SK-N-SH (cell line): ENCODE measurements around the gene FSD1.

Experiments
- EP300 ChIP-seq, 2 experiments: IDR thresholded peaks; 2 replicates each; pipeline versions ENCODE4 v1.4.0 to v1.6.1; 2012; ENCODE audit warnings: borderline replicate concordance in 1 of 2, low read depth in 1 of 2, low read length in 1 of 2
- FOXM1 ChIP-seq: IDR thresholded peaks from 2 replicates; pipeline ENCODE4 v1.4.0; 2012; ENCODE audit warnings: low read depth, mild to moderate bottlenecking
- GATA2 ChIP-seq: sonication (generic); formaldehyde crosslinking; IDR thresholded peaks from 2 replicates; pipeline ENCODE4 v1.5.0; 2020; ENCODE audit warnings: mild to moderate bottlenecking, missing genetic modification reagents
- MXI1 ChIP-seq: IDR thresholded peaks from 2 replicates; pipeline ENCODE4 v1.6.1; 2012; ENCODE audit warnings: mild to moderate bottlenecking, low read depth, low read length, improper control_type of control experiment
- NRF1 ChIP-seq: IDR thresholded peaks from 2 replicates; pipeline ENCODE4 v1.6.1; 2012; ENCODE audit warnings: low read depth, mild to moderate bottlenecking, low read length
- RAD21 ChIP-seq: IDR thresholded peaks from 2 replicates; pipeline ENCODE4 v1.6.1; 2012; ENCODE audit warnings: mild to moderate bottlenecking, low read length
- SIN3A ChIP-seq: IDR thresholded peaks from 2 replicates; pipeline ENCODE4 v1.6.1; 2012; ENCODE audit warnings: low read depth, mild to moderate bottlenecking, low read length, moderate library complexity, borderline replicate concordance
- TAF1 ChIP-seq: IDR thresholded peaks from 2 replicates; pipeline ENCODE4 v1.6.1; 2012; ENCODE audit warnings: low read depth, mild to moderate bottlenecking, low read length, moderate library complexity, borderline replicate concordance
- TCF12 ChIP-seq: IDR thresholded peaks from 2 replicates; pipeline ENCODE4 v1.4.0; 2012
- YY1 ChIP-seq: IDR thresholded peaks from 2 replicates; pipeline ENCODE4 v1.4.0; 2012; ENCODE audit warnings: low read depth, mild to moderate bottlenecking
- TF ChIP-seq, protein P1 (sequence below): IDR thresholded peaks from 2 replicates; pipeline ENCODE4 v1.6.1; 2012; ENCODE audit warnings: mild to moderate bottlenecking, low read depth, low read length, moderate library complexity
- TF ChIP-seq, protein P2 (sequence below): fragments of 200-600 bp; sonication (generic); IDR thresholded peaks from 2 replicates; pipeline ENCODE4 v1.6.1; 2017; ENCODE audit warnings: antibody characterized with exemption, mild to moderate bottlenecking, moderate library complexity
- TF ChIP-seq, protein P3 (sequence below): fragments of 150-350 bp; IDR thresholded peaks from 2 replicates; pipeline ENCODE4 v1.6.1; 2017; ENCODE audit warnings: antibody characterized with exemption, low read length, low read depth, borderline replicate concordance

DNA sequence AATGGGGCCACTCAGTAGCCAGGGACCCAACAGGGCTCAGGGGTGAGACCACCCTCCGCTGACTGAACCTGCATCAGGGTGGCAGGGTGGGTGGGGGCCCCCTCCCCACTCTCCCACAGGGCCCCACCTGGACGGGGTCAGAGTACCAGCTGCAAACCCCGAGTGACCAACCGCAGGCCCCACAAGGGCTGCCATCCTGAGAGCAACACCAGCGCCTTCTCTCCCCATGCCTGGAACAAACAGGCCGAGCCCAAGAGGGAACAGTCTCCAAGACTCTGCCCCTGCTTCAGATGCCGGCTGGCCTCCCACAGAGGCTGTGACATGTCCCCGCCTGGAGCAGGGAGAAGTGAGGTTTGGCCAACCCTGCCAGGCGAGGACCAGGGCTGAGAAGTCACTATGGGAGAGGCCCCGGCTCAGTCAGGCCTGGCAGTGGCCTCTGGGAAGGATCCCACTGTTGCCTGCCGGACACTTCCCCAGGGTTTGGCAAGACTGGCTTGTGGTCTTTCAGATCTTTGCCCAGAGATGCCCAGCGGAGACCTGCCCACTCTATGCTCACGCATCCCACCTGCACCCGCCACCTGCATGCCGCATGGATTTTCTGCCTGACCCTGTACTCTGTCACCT lies 66.1 kb downstream of the FSD1 start:
- TF ChIP-seq, protein P1, sequence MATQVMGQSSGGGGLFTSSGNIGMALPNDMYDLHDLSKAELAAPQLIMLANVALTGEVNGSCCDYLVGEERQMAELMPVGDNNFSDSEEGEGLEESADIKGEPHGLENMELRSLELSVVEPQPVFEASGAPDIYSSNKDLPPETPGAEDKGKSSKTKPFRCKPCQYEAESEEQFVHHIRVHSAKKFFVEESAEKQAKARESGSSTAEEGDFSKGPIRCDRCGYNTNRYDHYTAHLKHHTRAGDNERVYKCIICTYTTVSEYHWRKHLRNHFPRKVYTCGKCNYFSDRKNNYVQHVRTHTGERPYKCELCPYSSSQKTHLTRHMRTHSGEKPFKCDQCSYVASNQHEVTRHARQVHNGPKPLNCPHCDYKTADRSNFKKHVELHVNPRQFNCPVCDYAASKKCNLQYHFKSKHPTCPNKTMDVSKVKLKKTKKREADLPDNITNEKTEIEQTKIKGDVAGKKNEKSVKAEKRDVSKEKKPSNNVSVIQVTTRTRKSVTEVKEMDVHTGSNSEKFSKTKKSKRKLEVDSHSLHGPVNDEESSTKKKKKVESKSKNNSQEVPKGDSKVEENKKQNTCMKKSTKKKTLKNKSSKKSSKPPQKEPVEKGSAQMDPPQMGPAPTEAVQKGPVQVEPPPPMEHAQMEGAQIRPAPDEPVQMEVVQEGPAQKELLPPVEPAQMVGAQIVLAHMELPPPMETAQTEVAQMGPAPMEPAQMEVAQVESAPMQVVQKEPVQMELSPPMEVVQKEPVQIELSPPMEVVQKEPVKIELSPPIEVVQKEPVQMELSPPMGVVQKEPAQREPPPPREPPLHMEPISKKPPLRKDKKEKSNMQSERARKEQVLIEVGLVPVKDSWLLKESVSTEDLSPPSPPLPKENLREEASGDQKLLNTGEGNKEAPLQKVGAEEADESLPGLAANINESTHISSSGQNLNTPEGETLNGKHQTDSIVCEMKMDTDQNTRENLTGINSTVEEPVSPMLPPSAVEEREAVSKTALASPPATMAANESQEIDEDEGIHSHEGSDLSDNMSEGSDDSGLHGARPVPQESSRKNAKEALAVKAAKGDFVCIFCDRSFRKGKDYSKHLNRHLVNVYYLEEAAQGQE: no peak
- TF ChIP-seq, protein P2, sequence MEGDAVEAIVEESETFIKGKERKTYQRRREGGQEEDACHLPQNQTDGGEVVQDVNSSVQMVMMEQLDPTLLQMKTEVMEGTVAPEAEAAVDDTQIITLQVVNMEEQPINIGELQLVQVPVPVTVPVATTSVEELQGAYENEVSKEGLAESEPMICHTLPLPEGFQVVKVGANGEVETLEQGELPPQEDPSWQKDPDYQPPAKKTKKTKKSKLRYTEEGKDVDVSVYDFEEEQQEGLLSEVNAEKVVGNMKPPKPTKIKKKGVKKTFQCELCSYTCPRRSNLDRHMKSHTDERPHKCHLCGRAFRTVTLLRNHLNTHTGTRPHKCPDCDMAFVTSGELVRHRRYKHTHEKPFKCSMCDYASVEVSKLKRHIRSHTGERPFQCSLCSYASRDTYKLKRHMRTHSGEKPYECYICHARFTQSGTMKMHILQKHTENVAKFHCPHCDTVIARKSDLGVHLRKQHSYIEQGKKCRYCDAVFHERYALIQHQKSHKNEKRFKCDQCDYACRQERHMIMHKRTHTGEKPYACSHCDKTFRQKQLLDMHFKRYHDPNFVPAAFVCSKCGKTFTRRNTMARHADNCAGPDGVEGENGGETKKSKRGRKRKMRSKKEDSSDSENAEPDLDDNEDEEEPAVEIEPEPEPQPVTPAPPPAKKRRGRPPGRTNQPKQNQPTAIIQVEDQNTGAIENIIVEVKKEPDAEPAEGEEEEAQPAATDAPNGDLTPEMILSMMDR: no peak
- TF ChIP-seq YY1 (no peak), NRF1 (no peak), EP300 (IDR thresholded peaks at IDR 0.05; ENCODE audit: borderline replicate concordance in 1 of 2, low read depth in 1 of 2, low read length in 1 of 2) (no peak), FOXM1 (no peak), RAD21 (no peak), TAF1 (no peak), GATA2 (CRISPR knock-in tag) (no peak), MXI1 (no peak), TCF12 (no peak), SIN3A (no peak)
- TF ChIP-seq, protein P3, sequence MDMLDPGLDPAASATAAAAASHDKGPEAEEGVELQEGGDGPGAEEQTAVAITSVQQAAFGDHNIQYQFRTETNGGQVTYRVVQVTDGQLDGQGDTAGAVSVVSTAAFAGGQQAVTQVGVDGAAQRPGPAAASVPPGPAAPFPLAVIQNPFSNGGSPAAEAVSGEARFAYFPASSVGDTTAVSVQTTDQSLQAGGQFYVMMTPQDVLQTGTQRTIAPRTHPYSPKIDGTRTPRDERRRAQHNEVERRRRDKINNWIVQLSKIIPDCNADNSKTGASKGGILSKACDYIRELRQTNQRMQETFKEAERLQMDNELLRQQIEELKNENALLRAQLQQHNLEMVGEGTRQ: no peak
